Measurements from ENCODE around the gene PLCB3. TPM values are rescaled to one million over a fixed set of nuclear protein-coding genes. Genes with fewer than 3 reads are reported as not detected.

PLCB3 gene
- total and polyA plus RNA-seq, 2 of the 13 experiments (the other 11 are each of a cell fraction or from before 2014, with no cell fraction given): 7.5 to 13.8 TPM

DNA sequence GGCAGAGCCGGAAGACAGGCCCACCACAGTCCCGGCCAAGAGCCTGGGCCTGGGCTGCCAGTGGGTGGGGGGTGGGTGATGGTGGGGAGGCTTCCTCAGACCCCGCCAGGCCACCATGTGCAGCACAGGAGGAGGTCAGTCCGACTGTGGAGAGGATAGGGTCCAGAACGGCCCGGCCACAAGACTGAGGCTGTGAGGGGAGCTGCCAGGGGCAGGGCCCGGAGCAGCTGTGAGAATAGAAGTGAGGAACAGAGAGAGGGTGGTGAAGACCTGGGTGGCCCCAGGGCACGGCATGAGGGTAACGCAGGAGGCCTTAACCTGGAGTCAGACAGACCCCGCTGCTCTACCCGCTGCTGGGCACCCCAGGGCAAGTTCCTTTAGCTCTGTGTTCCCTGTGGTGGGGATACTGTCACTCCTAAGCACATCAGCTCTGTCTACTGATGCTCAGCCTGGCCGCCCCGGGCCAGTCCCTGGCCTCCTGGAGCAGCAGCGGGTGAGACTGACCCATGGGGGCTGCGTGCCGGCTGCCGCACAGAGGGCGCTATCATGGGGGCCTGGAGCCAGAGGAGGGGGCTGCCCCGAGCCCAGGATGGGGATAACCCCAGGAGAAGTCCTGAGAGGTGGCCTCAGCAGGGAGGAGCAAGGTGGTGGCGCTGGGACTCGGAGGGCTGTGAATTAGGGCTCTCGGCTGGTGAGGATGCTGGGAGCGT lies 43.1 kb upstream of the PLCB3 start:
- H3K4me1 ChIP-seq (ENCODE audit: insufficient read depth, low read length): peaks cover 17% of the 10 kb centered on the region
- no peak overlapping the region for H3K9ac ChIP-seq (ENCODE audit: insufficient read depth, low read depth, low read length)
- CTCF ChIA-PET (ENCODE audit: low intra/inter-chr PET ratio, low total read pairs): no interaction called here
- no peaks in the 10 kb centered on the region for H3K9me3 ChIP-seq (ENCODE audit: low read length)
- H3K27ac ChIP-seq (ENCODE audit: extremely low read length, insufficient read depth, low read length): no peak overlapping the region
- H3K27me3 ChIP-seq (ENCODE audit: control insufficient read depth in 1 of 2, insufficient read depth in 2 of 2, low read length in 2 of 2): peaks cover 0 to 1% of the 10 kb centered on the region in 2 experiments; a peak in 1 of 5 replicates
- no peak for FAIRE-seq
- H3K79me2 ChIP-seq (ENCODE audit: insufficient read depth, low read length): no peaks in the 10 kb centered on the region
- TF ChIP-seq, protein P1, sequence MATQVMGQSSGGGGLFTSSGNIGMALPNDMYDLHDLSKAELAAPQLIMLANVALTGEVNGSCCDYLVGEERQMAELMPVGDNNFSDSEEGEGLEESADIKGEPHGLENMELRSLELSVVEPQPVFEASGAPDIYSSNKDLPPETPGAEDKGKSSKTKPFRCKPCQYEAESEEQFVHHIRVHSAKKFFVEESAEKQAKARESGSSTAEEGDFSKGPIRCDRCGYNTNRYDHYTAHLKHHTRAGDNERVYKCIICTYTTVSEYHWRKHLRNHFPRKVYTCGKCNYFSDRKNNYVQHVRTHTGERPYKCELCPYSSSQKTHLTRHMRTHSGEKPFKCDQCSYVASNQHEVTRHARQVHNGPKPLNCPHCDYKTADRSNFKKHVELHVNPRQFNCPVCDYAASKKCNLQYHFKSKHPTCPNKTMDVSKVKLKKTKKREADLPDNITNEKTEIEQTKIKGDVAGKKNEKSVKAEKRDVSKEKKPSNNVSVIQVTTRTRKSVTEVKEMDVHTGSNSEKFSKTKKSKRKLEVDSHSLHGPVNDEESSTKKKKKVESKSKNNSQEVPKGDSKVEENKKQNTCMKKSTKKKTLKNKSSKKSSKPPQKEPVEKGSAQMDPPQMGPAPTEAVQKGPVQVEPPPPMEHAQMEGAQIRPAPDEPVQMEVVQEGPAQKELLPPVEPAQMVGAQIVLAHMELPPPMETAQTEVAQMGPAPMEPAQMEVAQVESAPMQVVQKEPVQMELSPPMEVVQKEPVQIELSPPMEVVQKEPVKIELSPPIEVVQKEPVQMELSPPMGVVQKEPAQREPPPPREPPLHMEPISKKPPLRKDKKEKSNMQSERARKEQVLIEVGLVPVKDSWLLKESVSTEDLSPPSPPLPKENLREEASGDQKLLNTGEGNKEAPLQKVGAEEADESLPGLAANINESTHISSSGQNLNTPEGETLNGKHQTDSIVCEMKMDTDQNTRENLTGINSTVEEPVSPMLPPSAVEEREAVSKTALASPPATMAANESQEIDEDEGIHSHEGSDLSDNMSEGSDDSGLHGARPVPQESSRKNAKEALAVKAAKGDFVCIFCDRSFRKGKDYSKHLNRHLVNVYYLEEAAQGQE (IDR thresholded peaks at IDR 0.05; ENCODE audit: borderline replicate concordance in 1 of 2, low read depth in 1 of 2, low read length in 2 of 2): no peak
- TF ChIP-seq ETV5 (CRISPR knock-in tag; IDR thresholded peaks at IDR 0.05; ENCODE audit: borderline replicate concordance) (no peak), FOXA1 (IDR thresholded peaks at IDR 0.05) (no peak), FOXA1 (CRISPR knock-in tag; IDR thresholded peaks at IDR 0.05) (no peak), ZNF678 (CRISPR knock-in tag; IDR thresholded peaks at IDR 0.05) (no peak), POLR2A (IDR thresholded peaks at IDR 0.05; ENCODE audit: insufficient read depth in 1 of 2, low read depth in 2 of 2, low read length in 2 of 2) (0 out of 4 replicates have a peak, but pooled peaks of 1 of the 2 experiments have one; percentile 1), ZNF878 (CRISPR knock-in tag; IDR thresholded peaks at IDR 0.05) (no peak), ZNF274 (CRISPR knock-in tag; IDR thresholded peaks at IDR 0.05) (no peak), GLI4 (CRISPR knock-in tag; IDR thresholded peaks at IDR 0.05; ENCODE audit: borderline replicate concordance) (no peak)
- TF ChIP-seq, protein P2, sequence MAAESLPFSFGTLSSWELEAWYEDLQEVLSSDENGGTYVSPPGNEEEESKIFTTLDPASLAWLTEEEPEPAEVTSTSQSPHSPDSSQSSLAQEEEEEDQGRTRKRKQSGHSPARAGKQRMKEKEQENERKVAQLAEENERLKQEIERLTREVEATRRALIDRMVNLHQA (CRISPR knock-in tag; IDR thresholded peaks at IDR 0.05): no peak
- ATAC-seq: peak; percentile 11
- POLR2A ChIA-PET: interaction anchor here (1.4 kb wide), 1 partner anchor 61 kb away, joined by 5 read pairs; no protein-coding TSS in a partner anchor
- peaks cover 12% of the 10 kb centered on the region in 2 experiments; a peak in 4 of 5 replicates for H3K36me3 ChIP-seq (replicated peaks in 1 of 2; ENCODE audit: control insufficient read depth in 1 of 2, insufficient read depth in 2 of 2, low read length in 2 of 2)
- DNase-seq (ENCODE audit: low spot score): no peak
- no TSS peak for BruUV-seq (replicated peaks)
- H4K20me1 ChIP-seq (ENCODE audit: insufficient read depth, low read length): 0 out of 2 replicates have a peak, but pooled peaks cover 2% of the 10 kb centered on the region
- in situ Hi-C loops (cut with HindIII; ENCODE audit: extremely low pct_ligation_motif_present, low pct_unique_long_range_greater_than_20kb) (no loop called here), intact Hi-C loops (cut with micrococcal nuclease; ENCODE audit: unreplicated experiment) (no loop called here)
- no peak overlapping the region for H2AFZ ChIP-seq (ENCODE audit: low read length)
- WGBS (ENCODE audit: low lambda C conversion rate): 83% methylated on average over 18 of the region's 23 CpGs
- H3K4me2 ChIP-seq (ENCODE audit: low read depth, low read length): no peak overlapping the region
- H3K4me3 ChIP-seq (replicated peaks in 1 of 3; ENCODE audit: insufficient read depth in 1 of 3, low read depth in 2 of 3, low read length in 3 of 3): no peak overlapping the region
